T-helper 17 cell (primary cell): ENCODE measurements around the gene NT5M. TPM values are rescaled to one million over a fixed set of nuclear protein-coding genes. Genes with fewer than 3 reads are reported as not detected.

ENCODE experiments used
- ATAC-seq: fragments of 150-1000 bp; cut with Tn5 transposase; 2 replicates; pipeline ENCODE4 v1.10.0; 2021; ENCODE audit warnings: mild to moderate bottlenecking, moderate library complexity
- DNase-seq, 3 donors: peaks; one replicate each; pipeline versions ENCODE4 v3.0.0 to v3.0.0-alpha.2; 2020 to 2021
- H3K9me3 ChIP-seq: one replicate; pipeline ENCODE4 v1.7.0; 2013; ENCODE audit warnings: low read length, mild to moderate bottlenecking; ENCODE audit not compliant: control insufficient read depth, poor library complexity, severe bottlenecking
- H3K27ac Mint-ChIP-seq: one replicate; pipeline ENCODE4 v1.8.0; 2022; ENCODE audit warnings: mild to moderate bottlenecking, moderate library complexity, mixed read lengths
- H3K27me3 Mint-ChIP-seq: one replicate; pipeline ENCODE4 v1.8.0; 2022; ENCODE audit warnings: mixed read lengths
- H3K36me3 Mint-ChIP-seq: one replicate; pipeline ENCODE4 v1.8.0; 2022; ENCODE audit warnings: low read depth, mixed read lengths
- H3K4me1 Mint-ChIP-seq: one replicate; pipeline ENCODE4 v1.8.0; 2022; ENCODE audit warnings: mild to moderate bottlenecking, mixed read lengths
- H3K4me3 Mint-ChIP-seq: one replicate; pipeline ENCODE4 v1.8.0; 2022; ENCODE audit warnings: mild to moderate bottlenecking, moderate library complexity, mixed read lengths
- total RNA-seq, 4 donors: library from RNA in 2 of 4; stranded (reverse) in 2 of 4; gene quantifications; one replicate each; pipeline ENCODE4 v1.2.3 and lab custom pipeline; 2022 to 2026

Gene NT5M
- total RNA-seq, 2 donors from 2014 or later: 2.5 to 24.0 TPM

DNA sequence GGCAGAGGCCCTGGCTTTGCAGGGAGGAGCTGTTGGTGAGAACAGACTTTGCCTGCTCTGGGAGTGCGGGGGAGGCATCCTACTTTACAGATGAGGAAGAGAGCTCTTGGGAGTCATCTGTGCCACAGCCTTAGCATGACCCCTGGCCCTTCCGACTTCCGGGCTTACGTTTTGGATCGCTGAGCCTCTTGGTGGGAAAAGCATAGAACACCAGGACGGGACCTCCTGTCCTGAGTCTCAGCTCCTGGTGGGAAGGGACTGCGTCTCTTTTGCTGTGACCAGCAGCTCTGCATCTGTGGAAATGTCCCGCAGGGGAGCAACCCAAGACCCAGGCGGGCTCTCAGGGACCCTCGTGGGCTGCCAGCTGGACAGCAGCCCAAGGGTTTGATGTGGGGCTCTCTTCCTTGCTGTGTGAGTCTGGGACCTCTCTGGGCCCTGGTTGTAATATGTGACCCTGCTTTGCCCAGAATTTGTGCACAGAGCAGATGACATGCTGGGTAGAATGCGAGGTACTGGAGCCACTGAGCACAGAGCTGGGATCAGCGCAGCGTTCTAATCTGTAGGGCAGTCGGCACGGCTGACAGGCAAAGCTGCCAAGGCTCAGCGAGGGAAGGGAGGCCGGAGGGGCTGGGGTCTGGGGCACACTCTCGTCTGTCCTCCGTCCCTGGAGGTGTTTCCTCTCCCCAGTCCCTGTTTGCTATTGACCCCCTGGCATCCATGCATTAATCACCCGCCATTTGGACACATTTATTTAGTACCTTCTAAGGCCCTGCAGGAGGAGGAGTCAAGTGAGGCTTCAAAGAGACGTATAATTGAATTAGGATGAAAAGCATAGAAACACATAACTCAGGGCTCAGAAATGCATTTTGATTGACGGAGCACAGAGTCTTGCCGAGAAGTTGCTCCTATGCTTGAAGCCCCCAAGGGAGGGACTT, 64.0 kb downstream of the NT5M start:
- no peak for ATAC-seq
- Mint-ChIP-seq H3K27me3 (peaks cover 26% of the 10 kb centered on the region), H3K4me1 (peaks cover 2% of the 10 kb centered on the region), H3K27ac (no peak overlapping the region), H3K4me3 (no peak overlapping the region), H3K36me3 (peaks cover 2% of the 10 kb centered on the region)
- no peaks in the 10 kb centered on the region for H3K9me3 ChIP-seq
- DNase-seq: no peak

DNA sequence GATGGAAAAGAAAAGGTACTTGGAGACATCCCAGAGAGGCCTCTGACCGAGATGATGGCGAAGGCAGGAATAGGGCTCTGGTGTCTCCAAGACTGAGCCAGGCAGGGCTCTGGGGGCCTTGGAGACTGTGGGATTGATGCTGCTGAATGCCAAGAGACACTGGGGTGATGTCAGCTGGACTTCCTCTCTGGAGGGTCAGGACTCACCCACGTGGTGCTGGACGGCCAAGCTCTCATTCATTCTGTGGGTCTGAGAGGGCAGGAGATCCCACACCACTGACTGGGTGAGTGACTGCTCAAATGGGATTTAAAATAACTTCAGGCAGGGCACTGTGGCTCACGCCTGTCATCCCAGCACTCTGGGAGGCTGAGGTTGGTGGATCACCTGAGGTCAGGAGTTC, 64.8 kb downstream of the NT5M start:
- peaks cover 33% of the 10 kb centered on the region for H3K27me3 Mint-ChIP-seq
- H3K4me3 Mint-ChIP-seq: no peak overlapping the region
- no peaks in the 10 kb centered on the region for H3K9me3 ChIP-seq
- no peak overlapping the region for H3K27ac Mint-ChIP-seq
- no peak for DNase-seq
- peaks cover 6% of the 10 kb centered on the region for H3K4me1 Mint-ChIP-seq
- H3K36me3 Mint-ChIP-seq: peaks cover 2% of the 10 kb centered on the region
- no peak for ATAC-seq

DNA sequence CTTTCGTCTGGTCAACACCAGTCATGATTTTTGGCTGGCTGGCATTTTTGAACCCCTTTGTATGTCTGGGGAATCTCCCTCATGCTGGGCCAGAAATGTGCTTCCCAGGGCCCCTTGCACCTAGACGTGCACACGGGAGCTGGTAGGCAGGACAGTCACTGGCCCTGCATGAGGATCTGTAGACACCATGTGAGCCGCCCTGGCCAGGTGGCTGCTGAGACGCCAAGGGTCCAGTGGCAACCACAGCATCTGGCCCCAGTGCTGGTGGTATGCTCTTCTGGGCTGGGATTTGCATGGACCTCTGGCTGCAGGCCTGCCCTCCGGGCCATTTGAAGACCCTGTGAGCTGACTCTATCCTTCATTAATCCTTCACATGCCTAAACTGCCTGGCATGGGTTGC, 67.5 kb downstream of the NT5M start:
- ATAC-seq (no peak), DNase-seq (no peak)
- Mint-ChIP-seq H3K27me3 (peaks cover 24% of the 10 kb centered on the region), H3K36me3 (peaks cover 2% of the 10 kb centered on the region), H3K4me1 (peaks cover 6% of the 10 kb centered on the region), H3K27ac (no peak overlapping the region), H3K4me3 (no peak overlapping the region)
- H3K9me3 ChIP-seq: no peaks in the 10 kb centered on the region

DNA sequence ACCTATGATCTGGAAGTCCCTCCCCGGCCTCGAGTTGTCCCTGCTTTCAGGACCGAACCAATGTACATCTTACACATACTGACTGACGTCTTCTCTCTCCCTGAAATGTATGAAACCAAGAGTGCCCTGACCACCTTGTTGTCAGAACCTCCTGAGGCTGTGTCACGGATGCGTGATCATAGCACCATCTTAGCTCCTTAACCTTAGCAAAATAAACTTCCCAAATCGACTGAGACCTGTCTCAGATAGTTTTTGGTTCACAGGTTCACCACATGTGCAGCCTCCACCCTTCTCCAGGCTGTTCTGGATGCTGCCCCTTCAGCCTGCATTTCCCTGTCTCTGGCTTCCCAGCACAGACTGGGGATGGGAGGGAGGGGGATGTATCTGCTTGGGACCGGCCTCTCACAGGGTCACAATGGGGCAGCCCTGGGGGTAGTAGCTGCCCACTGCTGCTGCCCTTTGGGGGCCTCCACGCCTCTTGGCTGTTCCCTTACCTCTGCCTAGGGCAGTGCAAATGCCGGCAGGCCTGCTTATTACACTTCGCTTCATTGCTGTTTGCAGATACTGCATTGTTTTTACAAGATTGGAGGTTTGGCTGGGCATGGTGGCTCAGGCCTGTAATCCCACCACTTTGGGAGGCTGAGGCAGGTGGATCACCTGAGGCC, 69.8 kb downstream of the NT5M start:
- H3K36me3 Mint-ChIP-seq: no peaks in the 10 kb centered on the region
- H3K4me1 Mint-ChIP-seq: peaks cover 6% of the 10 kb centered on the region
- no peak overlapping the region for H3K27ac Mint-ChIP-seq
- H3K9me3 ChIP-seq: no peaks in the 10 kb centered on the region
- H3K4me3 Mint-ChIP-seq: no peak overlapping the region
- no peak for ATAC-seq
- peaks cover 9% of the 10 kb centered on the region for H3K27me3 Mint-ChIP-seq
- DNase-seq: no peak

DNA sequence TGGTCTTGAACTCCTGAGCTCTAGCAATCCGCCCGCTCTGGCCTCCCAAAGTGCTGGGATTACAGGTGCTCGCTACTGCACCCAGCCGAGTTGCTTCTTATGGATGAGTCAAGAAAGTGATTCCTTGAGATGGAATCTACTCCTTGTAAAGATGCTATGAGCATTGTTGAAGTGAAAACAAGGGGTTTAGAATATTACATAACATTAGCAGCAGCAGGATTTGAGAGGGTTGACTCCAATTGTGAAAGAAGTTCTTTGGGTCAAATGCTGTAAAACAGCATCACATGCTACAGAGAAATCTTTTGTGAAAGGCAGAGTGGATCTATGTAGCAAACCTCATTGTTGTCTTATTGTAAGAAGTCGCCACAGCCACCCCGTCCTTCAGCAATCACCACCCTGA, 72.7 kb downstream of the NT5M start:
- H3K27ac Mint-ChIP-seq: no peak overlapping the region
- no peak overlapping the region for H3K4me3 Mint-ChIP-seq
- no peaks in the 10 kb centered on the region for H3K36me3 Mint-ChIP-seq
- no peaks in the 10 kb centered on the region for H3K9me3 ChIP-seq
- peaks cover 6% of the 10 kb centered on the region for H3K4me1 Mint-ChIP-seq
- ATAC-seq (no peak), DNase-seq (no peak)
- H3K27me3 Mint-ChIP-seq: peaks cover 14% of the 10 kb centered on the region

DNA sequence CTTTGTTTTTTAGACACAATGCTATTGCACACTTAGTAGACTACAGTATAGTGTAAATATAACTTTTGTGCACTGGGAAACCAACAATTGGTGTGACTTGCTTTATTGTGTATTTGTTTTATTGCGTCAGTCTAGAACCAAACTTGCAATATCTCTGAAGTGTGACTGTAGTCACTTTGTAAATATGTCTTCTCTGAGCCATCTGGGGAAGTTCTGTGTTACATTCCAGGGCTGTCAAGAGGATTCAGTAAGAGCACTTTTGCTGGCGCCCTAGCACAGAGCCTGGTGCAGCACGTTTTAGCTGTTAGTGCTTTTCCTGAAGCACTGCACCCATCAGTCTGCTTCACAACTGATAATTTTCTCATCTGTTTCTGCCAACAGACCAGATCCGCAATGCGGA, 73.2 kb downstream of the NT5M start:
- Mint-ChIP-seq H3K27ac (no peak overlapping the region), H3K4me1 (peaks cover 6% of the 10 kb centered on the region), H3K36me3 (no peaks in the 10 kb centered on the region), H3K27me3 (peaks cover 14% of the 10 kb centered on the region), H3K4me3 (no peak overlapping the region)
- ATAC-seq (no peak), DNase-seq (no peak)
- H3K9me3 ChIP-seq: no peaks in the 10 kb centered on the region

DNA sequence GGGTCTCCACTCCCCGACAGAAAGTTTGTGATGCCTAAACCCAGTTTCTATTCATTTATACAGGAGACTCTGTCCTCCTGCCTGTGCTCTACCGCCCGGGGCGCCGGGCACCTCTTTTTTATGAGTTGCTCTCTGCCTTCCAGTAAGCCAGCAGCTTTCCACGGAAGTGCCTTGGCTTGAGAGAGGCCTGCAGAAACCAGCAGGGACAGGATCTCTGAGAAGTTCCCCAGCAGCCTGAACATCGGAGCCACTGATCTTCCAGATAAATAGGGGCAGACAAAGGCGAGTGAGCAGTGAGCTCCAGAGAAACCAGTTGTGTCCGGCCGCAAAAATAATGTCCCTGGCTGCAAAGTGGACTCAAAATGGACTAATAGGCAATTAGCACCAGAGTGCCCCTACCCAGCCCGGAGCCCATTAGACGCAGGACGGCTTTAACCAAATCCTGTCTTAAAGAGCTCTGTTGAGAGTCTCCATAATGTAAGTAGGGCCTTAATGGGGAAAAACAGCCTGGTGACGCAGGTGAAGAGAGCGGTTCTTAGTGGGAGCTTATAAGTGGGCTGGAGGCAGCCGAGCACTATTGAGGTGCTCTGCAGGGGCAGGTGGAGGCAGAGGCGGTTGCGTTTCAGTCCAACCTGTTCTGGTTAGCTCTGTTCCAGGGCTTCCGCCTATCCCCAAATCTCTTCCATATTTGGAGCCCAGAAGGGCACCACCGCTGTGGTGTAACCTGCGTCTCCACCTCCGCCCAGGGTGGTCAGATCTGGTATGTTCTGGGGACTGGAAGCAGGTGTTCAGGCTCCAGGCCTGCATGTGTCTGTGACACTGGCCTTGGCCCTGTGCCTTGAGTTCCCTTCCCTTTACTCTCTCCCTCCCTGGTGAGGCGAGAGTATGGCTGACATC, 74.1 kb downstream of the NT5M start:
- peaks cover 18% of the 10 kb centered on the region for H3K27me3 Mint-ChIP-seq
- no peak for ATAC-seq
- no peak for DNase-seq
- no peaks in the 10 kb centered on the region for H3K9me3 ChIP-seq
- H3K36me3 Mint-ChIP-seq: no peaks in the 10 kb centered on the region
- no peak overlapping the region for H3K27ac Mint-ChIP-seq
- peaks cover 4% of the 10 kb centered on the region for H3K4me1 Mint-ChIP-seq
- no peak overlapping the region for H3K4me3 Mint-ChIP-seq

DNA sequence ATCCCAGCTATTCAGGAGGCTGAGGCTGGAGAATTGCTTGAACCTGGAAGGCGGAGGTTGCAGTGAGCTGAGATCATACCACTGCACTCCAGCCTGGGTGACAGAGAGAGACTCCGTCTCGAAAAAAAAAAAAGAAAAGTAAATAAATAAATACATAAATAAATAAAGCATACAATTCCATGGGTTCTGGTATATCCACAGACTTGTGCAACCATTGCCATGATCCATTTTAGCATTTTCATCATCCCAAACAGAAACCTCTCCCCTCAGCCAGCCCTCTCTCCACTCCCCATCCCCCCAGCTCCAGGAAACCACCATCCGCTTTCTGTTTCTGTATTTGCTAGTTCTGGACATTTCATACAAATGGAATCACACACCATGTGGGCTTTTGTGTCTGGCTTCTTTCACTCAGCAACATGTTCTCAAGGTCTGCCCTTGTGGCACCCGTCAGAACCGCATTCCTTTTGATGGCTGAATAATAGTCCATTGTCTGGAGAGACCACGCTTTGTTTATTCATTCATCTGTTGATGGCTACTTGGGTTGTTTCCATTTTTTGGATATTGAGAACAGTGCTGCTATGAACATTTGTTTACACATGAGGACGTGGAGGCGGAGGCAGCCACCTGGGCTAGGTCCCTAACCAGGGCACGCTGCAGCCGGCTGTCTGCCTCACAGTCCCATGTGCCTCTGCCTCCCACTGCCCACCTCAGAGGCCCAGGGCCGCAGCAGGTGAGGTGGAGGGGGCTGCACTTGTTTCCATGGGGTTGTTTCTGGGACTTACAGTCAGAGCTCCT, 76.2 kb downstream of the NT5M start:
- Mint-ChIP-seq H3K27me3 (peaks cover 15% of the 10 kb centered on the region), H3K4me1 (peaks cover 2% of the 10 kb centered on the region), H3K27ac (no peak overlapping the region), H3K36me3 (peaks cover 2% of the 10 kb centered on the region), H3K4me3 (no peak overlapping the region)
- ATAC-seq (no peak), DNase-seq (no peak)
- no peaks in the 10 kb centered on the region for H3K9me3 ChIP-seq

DNA sequence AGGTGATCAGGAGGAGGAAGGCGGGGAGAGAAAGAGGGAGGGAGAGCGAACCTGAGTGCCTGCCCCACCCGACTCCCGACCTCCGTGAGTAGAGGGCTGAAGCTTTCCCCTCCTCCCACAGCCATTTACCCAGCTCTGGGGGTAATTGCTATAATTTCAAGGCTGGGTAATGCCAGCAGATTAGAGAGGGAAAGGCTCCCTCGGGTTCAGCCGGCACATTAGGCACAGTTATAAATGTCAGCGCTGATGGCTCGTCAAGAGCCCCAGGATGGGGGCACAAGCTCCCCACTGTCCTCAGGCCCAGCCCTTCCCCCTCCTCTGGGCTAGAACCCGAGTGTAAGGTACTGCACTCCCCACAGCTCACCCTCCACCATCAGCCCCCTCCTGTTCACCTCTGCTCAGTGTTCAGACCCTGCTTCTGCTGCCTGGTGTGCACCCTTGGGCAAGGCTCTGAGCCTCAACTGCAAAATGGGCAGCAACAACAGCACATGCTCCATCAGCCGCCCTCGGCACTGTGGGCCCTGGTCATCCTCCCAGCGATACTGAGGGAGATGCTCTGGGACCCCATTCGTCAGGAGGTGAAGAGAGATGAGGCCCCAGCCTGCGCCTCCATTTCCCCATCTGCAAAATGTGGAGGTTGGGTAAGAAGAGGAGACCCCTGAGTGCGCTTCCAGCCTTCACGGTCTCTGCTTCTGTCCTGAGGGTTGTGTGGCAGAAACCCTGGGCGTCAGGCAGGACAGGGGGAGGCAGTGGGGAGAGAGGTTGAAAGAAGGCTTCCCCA, 77.2 kb downstream of the NT5M start:
- ATAC-seq (no peak), DNase-seq (no peak)
- Mint-ChIP-seq H3K36me3 (peaks cover 2% of the 10 kb centered on the region), H3K27me3 (peaks cover 15% of the 10 kb centered on the region), H3K4me1 (peaks cover 2% of the 10 kb centered on the region), H3K27ac (no peak overlapping the region), H3K4me3 (no peak overlapping the region)
- no peaks in the 10 kb centered on the region for H3K9me3 ChIP-seq

DNA sequence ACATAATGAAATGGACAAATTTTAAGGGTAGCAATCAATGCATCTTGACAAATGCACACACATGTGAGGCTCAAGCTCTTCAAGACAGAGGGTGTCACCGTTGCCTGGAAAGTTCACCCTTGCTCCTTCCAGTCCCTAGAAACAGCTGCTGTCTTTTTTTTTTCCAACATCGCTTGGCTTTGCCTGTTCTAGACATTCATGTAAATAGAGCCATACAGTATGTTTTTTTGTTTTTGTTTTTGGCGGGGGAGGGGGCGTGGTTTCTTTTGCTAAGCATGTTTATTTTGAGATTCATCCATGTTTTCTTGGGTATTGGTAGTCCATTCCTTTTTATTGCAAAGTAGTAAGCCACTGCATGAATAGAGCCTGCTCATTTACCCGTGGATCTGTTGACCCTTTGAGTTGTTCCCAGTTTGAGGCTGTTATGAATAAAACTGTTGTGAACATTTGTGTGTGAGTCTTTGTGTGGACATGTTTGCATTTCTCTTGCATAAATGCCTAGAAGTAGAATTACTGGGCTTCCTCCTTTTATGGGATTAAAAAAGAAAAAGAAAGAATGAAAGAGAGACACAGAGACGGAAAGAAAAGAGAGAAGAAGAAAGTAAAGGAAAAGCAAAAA, 78.4 kb downstream of the NT5M start:
- H3K27ac Mint-ChIP-seq: no peak overlapping the region
- H3K27me3 Mint-ChIP-seq: peaks cover 20% of the 10 kb centered on the region
- ATAC-seq (no peak), DNase-seq (no peak)
- peaks cover 2% of the 10 kb centered on the region for H3K4me1 Mint-ChIP-seq
- H3K9me3 ChIP-seq: no peaks in the 10 kb centered on the region
- H3K4me3 Mint-ChIP-seq: no peak overlapping the region
- peaks cover 2% of the 10 kb centered on the region for H3K36me3 Mint-ChIP-seq

DNA sequence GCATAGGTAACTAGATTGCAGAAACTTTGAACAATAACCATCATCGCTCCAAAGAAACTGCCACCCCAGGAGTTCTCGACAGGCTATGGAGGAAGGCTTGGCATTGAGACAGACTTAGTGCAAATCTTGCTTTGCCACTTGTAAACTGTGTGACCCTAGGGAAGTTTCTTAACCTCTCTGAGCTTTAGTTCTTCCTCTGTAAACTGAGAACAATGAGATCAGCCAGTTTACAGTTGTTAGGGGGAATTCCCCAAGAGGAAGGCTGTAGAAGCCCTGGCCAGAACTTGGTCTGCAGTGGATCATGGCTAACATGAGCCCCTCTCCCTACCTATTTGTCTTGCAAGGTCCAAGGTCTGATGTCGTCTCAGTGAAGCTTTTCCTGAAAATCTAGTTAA, 78.9 kb downstream of the NT5M start:
- no peak for ATAC-seq

DNA sequence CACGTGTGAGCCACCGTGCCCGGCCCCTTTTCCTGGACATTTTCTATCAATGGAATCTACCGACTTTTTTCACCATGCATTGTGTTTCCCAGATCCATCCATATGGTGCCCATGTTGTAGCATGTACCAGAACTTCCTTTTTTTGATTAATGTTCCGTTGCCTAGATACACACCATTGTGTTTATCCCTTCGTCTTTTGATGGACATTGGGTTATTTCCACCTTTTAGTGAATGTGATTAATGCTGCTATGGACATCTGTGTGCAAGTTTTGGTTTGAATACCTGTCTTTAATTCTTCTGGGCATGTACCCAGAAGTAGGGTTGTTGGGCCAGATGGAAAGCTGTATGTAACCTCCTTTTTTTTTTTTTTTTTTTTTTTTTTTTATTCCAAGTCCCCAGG, 79.8 kb downstream of the NT5M start:
- ATAC-seq: no peak
- DNase-seq: no peak
- no peak overlapping the region for H3K27ac Mint-ChIP-seq
- peaks cover 22% of the 10 kb centered on the region for H3K27me3 Mint-ChIP-seq
- no peak overlapping the region for H3K4me3 Mint-ChIP-seq
- H3K4me1 Mint-ChIP-seq: peaks cover 6% of the 10 kb centered on the region
- no peaks in the 10 kb centered on the region for H3K9me3 ChIP-seq
- peaks cover 3% of the 10 kb centered on the region for H3K36me3 Mint-ChIP-seq

More for the DNA sequence above, 78.9 kb downstream of the NT5M start:
- DNase-seq: no peak
- H3K4me1 Mint-ChIP-seq: peaks cover 3% of the 10 kb centered on the region
- no peaks in the 10 kb centered on the region for H3K9me3 ChIP-seq
- peaks cover 2% of the 10 kb centered on the region for H3K36me3 Mint-ChIP-seq
- no peak overlapping the region for H3K4me3 Mint-ChIP-seq
- peaks cover 22% of the 10 kb centered on the region for H3K27me3 Mint-ChIP-seq
- no peak overlapping the region for H3K27ac Mint-ChIP-seq
